GM18498 (cell line): ENCODE data around the gene KCNJ8.

Source experiments
- ATAC-seq: cut with Tn5 transposase; IDR thresholded peaks from one replicate; pipeline ENCODE4 v1.9.1; 2021; ENCODE audit warnings: mild to moderate bottlenecking, moderate library complexity; ENCODE audit not compliant: unreplicated experiment

Gene KCNJ8

GRCh38 chr12:21718944-21719650 lies 55.4 kb downstream of the KCNJ8 start:
- ATAC-seq, result no peak

- no peak for ATAC-seq
These were observed 56.1 kb downstream of the KCNJ8 start for GRCh38 chr12:21718403-21718802.

- ATAC-seq, result no peak
These were observed 56.7 kb downstream of the KCNJ8 start for GRCh38 chr12:21717767-21718166.

GRCh38 chr12:21715386-21715785 lies 59.1 kb downstream of the KCNJ8 start:
- ATAC-seq, result no peak
